HepG2 (cell line): Measurements from ENCODE around the gene C14orf119. TPM values are rescaled to one million over a fixed set of nuclear protein-coding genes. Genes with fewer than 3 reads are reported as not detected.

ENCODE experiments used
- CERS6 ChIP-seq: sonication (generic); formaldehyde crosslinking; IDR thresholded peaks from 2 replicates; pipeline ENCODE4 v1.5.0; 2020; ENCODE audit warnings: missing genetic modification reagents
- KAT2B ChIP-seq: fragments of 150-350 bp; IDR thresholded peaks from 2 replicates; pipeline ENCODE4 v1.6.1; 2014; ENCODE audit warnings: low read depth, low read length, borderline replicate concordance
- KLF16 ChIP-seq, 2 experiments: sonication (generic) in 1 of 2; formaldehyde crosslinking in 1 of 2; IDR thresholded peaks; 2 replicates each; pipeline versions ENCODE4 v1.6.1 to v1.8.0; 2016 to 2023; ENCODE audit warnings: missing genetic modification reagents in 2 of 2, missing compliant biosample characterization in 1 of 2
- KMT2A ChIP-seq: sonication (generic); formaldehyde crosslinking; IDR thresholded peaks from 2 replicates; pipeline ENCODE4 v1.4.0; 2020; ENCODE audit warnings: missing genetic modification reagents
- MXD3 ChIP-seq: IDR thresholded peaks from 2 replicates; pipeline ENCODE4 v1.6.1; 2016; ENCODE audit warnings: mild to moderate bottlenecking, missing biosample characterization, missing genetic modification reagents
- MZF1 ChIP-seq: sonication (generic); formaldehyde crosslinking; IDR thresholded peaks from 2 replicates; pipeline ENCODE4 v1.8.1; 2023; ENCODE audit warnings: mild to moderate bottlenecking, missing genetic modification reagents, borderline replicate concordance
- NFYB ChIP-seq: sonication (generic); formaldehyde crosslinking; IDR thresholded peaks from 2 replicates; pipeline ENCODE4 v1.4.0; 2020; ENCODE audit warnings: missing genetic modification reagents
- SMARCE1 ChIP-seq: fragments of 450-650 bp; IDR thresholded peaks from 2 replicates; pipeline ENCODE4 v1.6.1; 2017; ENCODE audit warnings: borderline replicate concordance
- SP140L ChIP-seq: sonication (generic); formaldehyde crosslinking; IDR thresholded peaks from 2 replicates; pipeline ENCODE4 v1.4.0; 2020; ENCODE audit warnings: missing genetic modification reagents, borderline replicate concordance
- USF2 ChIP-seq, 2 experiments: sonication (generic) in 1 of 2; formaldehyde crosslinking in 1 of 2; IDR thresholded peaks; 2 replicates each; pipeline versions ENCODE4 v1.5.1 to v1.6.1; 2011 to 2020; ENCODE audit warnings: borderline replicate concordance in 1 of 2, low read depth in 1 of 2, low read length in 1 of 2, mild to moderate bottlenecking in 1 of 2, missing genetic modification reagents in 1 of 2, moderate library complexity in 1 of 2
- ZKSCAN1 ChIP-seq: fragments of 150-350 bp; IDR thresholded peaks from 2 replicates; pipeline ENCODE4 v1.6.1; 2014; ENCODE audit warnings: low read length
- ZNF124 ChIP-seq: sonication (generic); formaldehyde crosslinking; IDR thresholded peaks from 2 replicates; pipeline ENCODE4 v1.4.0; 2020; ENCODE audit warnings: missing genetic modification reagents
- ZNF205 ChIP-seq: IDR thresholded peaks from 2 replicates; pipeline ENCODE4 v1.6.1; 2018; ENCODE audit warnings: missing biosample characterization, missing genetic modification reagents
- ZNF329 ChIP-seq: sonication (generic); formaldehyde crosslinking; IDR thresholded peaks from 2 replicates; pipeline ENCODE4 v1.9.0; 2021; ENCODE audit warnings: low read depth, mild to moderate bottlenecking, missing genetic modification reagents
- ZNF503 ChIP-seq: sonication (generic); formaldehyde crosslinking; IDR thresholded peaks from 2 replicates; pipeline ENCODE4 v1.4.0; 2020; ENCODE audit warnings: missing genetic modification reagents
- ZNF572 ChIP-seq: sonication (generic); formaldehyde crosslinking; IDR thresholded peaks from 2 replicates; pipeline ENCODE4 v1.5.1; 2020; ENCODE audit warnings: mild to moderate bottlenecking, missing genetic modification reagents
- ZNF605 ChIP-seq: sonication (generic); formaldehyde crosslinking; IDR thresholded peaks from 2 replicates; pipeline ENCODE4 v1.8.0; 2022; ENCODE audit warnings: mild to moderate bottlenecking, missing genetic modification reagents
- ZNF672 ChIP-seq: sonication (generic); formaldehyde crosslinking; IDR thresholded peaks from 2 replicates; pipeline ENCODE4 v1.8.1; 2022; ENCODE audit warnings: missing genetic modification reagents
- ZNF772 ChIP-seq: sonication (generic); formaldehyde crosslinking; IDR thresholded peaks from 2 replicates; pipeline ENCODE4 v1.5.0; 2020; ENCODE audit warnings: mild to moderate bottlenecking, missing genetic modification reagents
- polyA plus RNA-seq, 8 experiments: library from polyadenylated mRNA; depleted of rRNA in 3 of 8; stranded (reverse) in 7 of 8; unstranded in 1 of 8; fragments of >200 nt; fragmentation: Illumina TruSeq in 4 of 8; extraction: Trizol in 4 of 8; gene quantifications; 2 replicates each; pipeline versions ENCODE4 v1.2.1 to v1.2.3, GENCODE V29; 2011 to 2016; ENCODE audit warnings: low read depth in 4 of 8, missing spikeins in 1 of 8, mixed read lengths in 1 of 8; ENCODE audit not compliant: insufficient read depth in 1 of 8
- total RNA-seq, 5 experiments: library from RNA; depleted of rRNA; stranded (reverse); fragments of >200 nt; fragmentation: Illumina TruSeq; extraction: Trizol; gene quantifications; 2 replicates each; pipeline ENCODE4 v1.2.3, GENCODE V29; 2016; ENCODE audit warnings: low read depth in 1 of 5

C14orf119 gene
- total and polyA plus RNA-seq, 2 of the 13 experiments (the other 11 are each of a cell fraction or from before 2014, with no cell fraction given), result 117 to 206 TPM

- TF ChIP-seq ZNF503 (CRISPR knock-in tag) (no peak), CERS6 (CRISPR knock-in tag) (no peak), ZNF329 (CRISPR knock-in tag) (no peak), SP140L (CRISPR knock-in tag) (no peak), MZF1 (CRISPR knock-in tag) (no peak), SMARCE1 (no peak), KMT2A (CRISPR knock-in tag) (no peak), KAT2B (no peak), NFYB (CRISPR knock-in tag) (no peak), MXD3 (CRISPR knock-in tag) (no peak), ZNF772 (CRISPR knock-in tag) (peak; percentile 33; the same call in 1 of the 2 replicates), ZKSCAN1 (no peak), USF2 (IDR thresholded peaks at IDR 0.05; ENCODE audit: low read depth, low read length) (no peak), USF2 (CRISPR knock-in tag; IDR thresholded peaks at IDR 0.05; ENCODE audit: borderline replicate concordance) (no peak), ZNF205 (CRISPR knock-in tag) (no peak), ZNF572 (CRISPR knock-in tag) (no peak), KLF16 (CRISPR knock-in tag; IDR thresholded peaks at IDR 0.05) (no peak), ZNF124 (no peak), ZNF605 (peak; percentile 69; the same call in 1 of the 2 replicates), ZNF672 (CRISPR knock-in tag) (no peak)
Observed at GRCh38 chr14:23136566-23137133, 41.3 kb downstream of the C14orf119 start (continued).
